PC-3 (cell line): ENCODE measurements around the gene EXOC2.

Experiments used
- CTCF ChIP-seq: fragments of 300-600 bp; sonication (generic); conservative IDR thresholded peaks from 2 replicates; pipeline ENCODE4 v1.5.1; 2017; ENCODE audit warnings: antibody characterized with exemption, low read depth, mild to moderate bottlenecking, low read length
- EZH2 ChIP-seq: fragments of 300-600 bp; sonication (generic); IDR thresholded peaks from one replicate; pipeline ENCODE4 v1.6.1; 2017; ENCODE audit warnings: antibody characterized with exemption, mild to moderate bottlenecking, low read length; ENCODE audit not compliant: unreplicated experiment
- EZH2phosphoT487 ChIP-seq: fragments of 300-600 bp; sonication (generic); IDR thresholded peaks from 2 replicates; pipeline ENCODE4 v1.6.1; 2018; ENCODE audit warnings: mild to moderate bottlenecking, antibody characterized with exemption, low read length, borderline replicate concordance

GRCh38 chr6:609905-610304 lies 83.0 kb downstream of the EXOC2 start:
- TF ChIP-seq CTCF (no peak), EZH2 (no peak), EZH2phosphoT487 (no peak)
